Rectal smooth muscle tissue (tissue), 1 donor: Measurements from ENCODE around the gene MAOB.

Experiments
- H3K27ac ChIP-seq: one replicate; pipeline ENCODE4 v1.7.0; 2013; ENCODE audit warnings: low read depth, low read length, inconsistent platforms
- H3K27me3 ChIP-seq: one replicate; pipeline ENCODE4 v1.7.0; 2013; ENCODE audit warnings: low read length; ENCODE audit not compliant: control insufficient read depth, insufficient read depth
- H3K36me3 ChIP-seq: one replicate; pipeline ENCODE4 v1.7.0; 2013; ENCODE audit warnings: low read length; ENCODE audit not compliant: control insufficient read depth, insufficient read depth
- H3K4me1 ChIP-seq: one replicate; pipeline ENCODE4 v1.7.0; 2013; ENCODE audit warnings: low read length; ENCODE audit not compliant: control insufficient read depth, insufficient read depth
- H3K4me3 ChIP-seq: one replicate; pipeline ENCODE4 v1.7.0; 2013; ENCODE audit warnings: low read length
- H3K9ac ChIP-seq: one replicate; pipeline ENCODE4 v1.7.0; 2013; ENCODE audit warnings: low read length

The MAOB gene

DNA sequence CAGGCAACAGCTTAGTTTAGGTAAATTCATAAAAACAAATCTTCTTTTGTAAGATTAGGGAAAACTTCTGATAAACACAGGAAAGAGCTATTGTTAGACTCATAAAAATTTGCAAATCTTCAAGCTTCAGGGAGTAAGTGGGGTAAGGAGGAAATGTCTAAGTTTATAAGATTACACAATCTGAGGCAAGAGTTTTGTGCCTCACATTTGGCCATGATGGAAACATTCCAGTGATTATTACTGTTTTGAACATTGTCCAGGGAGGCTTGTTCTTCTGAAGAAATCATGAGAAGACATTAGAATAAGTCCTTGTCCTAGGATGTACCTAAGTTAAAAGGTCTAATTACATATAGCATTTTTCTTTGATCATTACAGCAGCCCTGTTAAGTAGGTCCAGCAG lies 72.8 kb downstream of the MAOB start:
- Histone ChIP-seq H3K36me3 (no peaks in the 10 kb centered on the region), H3K9ac (no peak overlapping the region), H3K4me3 (no peak overlapping the region), H3K4me1 (peaks cover 5% of the 10 kb centered on the region), H3K27ac (no peak overlapping the region), H3K27me3 (no peaks in the 10 kb centered on the region)

GRCh38 chrX:43808231-43808630 lies 74.0 kb downstream of the MAOB start:
- H3K9ac ChIP-seq, result no peak overlapping the region
- no peaks in the 10 kb centered on the region for H3K36me3 ChIP-seq
- no peaks in the 10 kb centered on the region for H3K27me3 ChIP-seq
- no peak overlapping the region for H3K27ac ChIP-seq
- no peak overlapping the region for H3K4me3 ChIP-seq
- H3K4me1 ChIP-seq, result peaks cover 5% of the 10 kb centered on the region

GRCh38 chrX:43805579-43805978 lies 76.7 kb downstream of the MAOB start:
- no peak overlapping the region for H3K27ac ChIP-seq
- H3K4me1 ChIP-seq, result peaks cover 5% of the 10 kb centered on the region
- H3K9ac ChIP-seq, result no peak overlapping the region
- no peaks in the 10 kb centered on the region for H3K36me3 ChIP-seq
- H3K27me3 ChIP-seq, result no peaks in the 10 kb centered on the region
- no peak overlapping the region for H3K4me3 ChIP-seq

- Histone ChIP-seq H3K4me1 (peaks cover 5% of the 10 kb centered on the region), H3K4me3 (no peak overlapping the region), H3K27ac (no peak overlapping the region), H3K36me3 (no peaks in the 10 kb centered on the region), H3K27me3 (no peaks in the 10 kb centered on the region), H3K9ac (no peak overlapping the region)
These were observed 78.2 kb downstream of the MAOB start for GRCh38 chrX:43804021-43804420.

- Histone ChIP-seq H3K27me3 (no peaks in the 10 kb centered on the region), H3K36me3 (no peaks in the 10 kb centered on the region), H3K27ac (no peak overlapping the region), H3K4me3 (no peak overlapping the region), H3K9ac (no peak overlapping the region), H3K4me1 (no peaks in the 10 kb centered on the region)
These were observed 96.2 kb downstream of the MAOB start for GRCh38 chrX:43785930-43786591.

- Histone ChIP-seq H3K4me1 (no peaks in the 10 kb centered on the region), H3K4me3 (no peak overlapping the region), H3K27ac (no peak overlapping the region), H3K9ac (no peak overlapping the region), H3K27me3 (peaks cover 7% of the 10 kb centered on the region), H3K36me3 (no peaks in the 10 kb centered on the region)
These were observed 124.2 kb downstream of the MAOB start for GRCh38 chrX:43758044-43758443.

DNA sequence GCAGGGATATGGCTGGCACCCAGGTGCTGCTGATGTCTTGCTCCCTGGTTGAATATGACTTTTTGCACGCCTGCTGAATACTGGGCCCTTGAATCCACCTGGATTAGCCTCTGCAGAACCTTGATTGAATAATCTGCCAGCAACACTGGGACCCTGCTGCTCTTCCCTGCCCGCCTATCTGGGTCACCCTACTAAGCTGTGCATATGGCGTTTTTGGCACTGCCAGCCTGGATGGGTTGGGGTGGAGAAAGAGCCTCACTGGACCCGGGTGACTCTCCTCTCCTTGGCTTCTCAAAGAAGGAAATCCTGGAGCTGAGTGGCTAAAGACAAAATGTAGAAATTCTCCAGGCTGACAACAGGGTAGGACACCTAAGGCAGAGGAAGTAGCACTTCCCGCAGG lies 126.2 kb downstream of the MAOB start:
- no peak overlapping the region for H3K27ac ChIP-seq
- H3K4me3 ChIP-seq, result no peak overlapping the region
- no peak overlapping the region for H3K9ac ChIP-seq
- no peaks in the 10 kb centered on the region for H3K36me3 ChIP-seq
- no peaks in the 10 kb centered on the region for H3K4me1 ChIP-seq
- H3K27me3 ChIP-seq, result peaks cover 3% of the 10 kb centered on the region

GRCh38 chrX:43753637-43754036 lies 128.6 kb downstream of the MAOB start:
- no peak overlapping the region for H3K27ac ChIP-seq
- H3K4me3 ChIP-seq, result no peak overlapping the region
- no peaks in the 10 kb centered on the region for H3K36me3 ChIP-seq
- H3K27me3 ChIP-seq, result peaks cover 3% of the 10 kb centered on the region
- no peaks in the 10 kb centered on the region for H3K4me1 ChIP-seq
- H3K9ac ChIP-seq, result no peak overlapping the region

GRCh38 chrX:43750248-43750676 lies 132.0 kb downstream of the MAOB start:
- Histone ChIP-seq H3K27ac (no peak overlapping the region), H3K4me3 (no peak overlapping the region), H3K4me1 (no peaks in the 10 kb centered on the region), H3K27me3 (no peaks in the 10 kb centered on the region), H3K9ac (no peak overlapping the region), H3K36me3 (no peaks in the 10 kb centered on the region)

DNA sequence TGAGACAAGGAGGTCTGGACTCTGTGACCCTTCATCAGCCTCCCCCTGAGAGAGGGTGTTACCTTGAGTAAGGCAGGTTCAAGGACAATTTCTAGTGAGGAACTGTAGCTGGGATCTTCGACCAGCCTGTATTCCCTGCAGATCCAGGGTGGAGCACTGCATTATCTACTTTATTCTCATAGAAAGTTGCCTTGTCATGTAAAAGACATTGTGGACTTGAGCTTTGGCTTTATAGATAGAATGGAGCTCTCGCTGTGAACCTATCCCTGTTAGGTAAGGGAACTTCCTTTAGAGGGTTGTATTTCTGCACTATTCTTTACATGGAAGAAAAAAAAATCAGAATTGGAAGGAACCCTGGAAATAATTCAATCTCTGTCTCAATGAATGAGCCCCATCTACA lies 134.8 kb downstream of the MAOB start:
- Histone ChIP-seq H3K4me1 (no peaks in the 10 kb centered on the region), H3K36me3 (no peaks in the 10 kb centered on the region), H3K27ac (no peak overlapping the region), H3K4me3 (no peak overlapping the region), H3K27me3 (no peaks in the 10 kb centered on the region), H3K9ac (no peak overlapping the region)

- H3K27me3 ChIP-seq, result no peaks in the 10 kb centered on the region
- no peak overlapping the region for H3K9ac ChIP-seq
- no peak overlapping the region for H3K4me3 ChIP-seq
- H3K27ac ChIP-seq, result no peak overlapping the region
- no peaks in the 10 kb centered on the region for H3K4me1 ChIP-seq
- H3K36me3 ChIP-seq, result no peaks in the 10 kb centered on the region
These were observed 136.1 kb downstream of the MAOB start for GRCh38 chrX:43745938-43746721.

DNA sequence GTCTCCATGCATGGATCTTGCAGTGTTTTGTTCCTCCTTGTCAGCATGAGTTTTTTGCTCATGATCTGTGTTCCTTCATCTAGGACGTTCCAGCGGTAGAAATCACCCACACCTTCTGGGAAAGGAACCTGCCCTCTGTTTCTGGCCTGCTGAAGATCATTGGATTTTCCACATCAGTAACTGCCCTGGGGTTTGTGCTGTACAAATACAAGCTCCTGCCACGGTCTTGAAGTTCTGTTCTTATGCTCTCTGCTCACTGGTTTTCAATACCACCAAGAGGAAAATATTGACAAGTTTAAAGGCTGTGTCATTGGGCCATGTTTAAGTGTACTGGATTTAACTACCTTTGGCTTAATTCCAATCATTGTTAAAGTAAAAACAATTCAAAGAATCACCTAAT lies 138.0 kb downstream of the MAOB start:
- Histone ChIP-seq H3K27ac (no peak overlapping the region), H3K4me1 (no peaks in the 10 kb centered on the region), H3K9ac (no peak overlapping the region), H3K27me3 (no peaks in the 10 kb centered on the region), H3K36me3 (no peaks in the 10 kb centered on the region), H3K4me3 (no peak overlapping the region)
